Tibial nerve (tissue), 4 donors: ENCODE data around the gene GPR132.
"Not testable (repeated sequence)": the region's sequence is repeated elsewhere in the genome, so short reads cannot be mapped to it uniquely, and the experiment has no call there.

ENCODE experiments used
- CTCF ChIP-seq, 5 experiments: fragments of 200-600 bp in 3 of 5; fragments of 450-650 bp in 2 of 5; sonication (generic) in 3 of 5; IDR thresholded peaks; one replicate each; pipeline ENCODE4 v1.5.1; 2016 to 2019; ENCODE audit warnings: antibody characterized with exemption in 5 of 5, mild to moderate bottlenecking in 3 of 5, moderate library complexity in 2 of 5
- EP300 ChIP-seq, 2 donors: sonication (generic); formaldehyde crosslinking; IDR thresholded peaks; one replicate each; pipeline ENCODE4 v1.6.1; 2017; ENCODE audit warnings: antibody characterized with exemption in 2 of 2, mild to moderate bottlenecking in 1 of 2
- POLR2A ChIP-seq, 2 donors: fragments of 450-650 bp; IDR thresholded peaks; one replicate each; pipeline ENCODE4 v1.6.1; 2017; ENCODE audit warnings: antibody characterized with exemption in 2 of 2, mild to moderate bottlenecking in 2 of 2, moderate library complexity in 2 of 2

DNA sequence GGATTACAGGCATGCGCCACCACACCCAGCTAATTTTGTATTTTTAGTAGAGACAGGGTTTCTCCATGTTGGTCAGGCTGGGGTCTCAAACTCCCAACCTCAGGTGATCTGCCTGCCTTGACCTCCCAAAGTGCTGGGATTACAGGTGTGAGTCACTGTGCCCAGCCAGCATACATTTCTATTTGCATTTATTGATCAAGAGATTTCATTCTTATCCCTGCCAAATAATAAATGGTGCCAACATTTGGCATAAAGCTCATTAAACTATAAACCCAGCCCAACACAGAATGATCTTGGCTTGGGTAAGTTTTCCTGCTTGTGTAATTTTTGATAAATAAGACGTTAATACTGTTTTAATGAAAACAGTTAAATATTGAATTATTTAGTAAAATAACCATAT is 29.6 kb downstream of the GPR132 start:
- TF ChIP-seq POLR2A, CTCF, EP300 (IDR thresholded peaks at IDR 0.05): not testable (repeated sequence)
